ENCODE measurements around the gene SLC35E1. TPM values are rescaled to one million over a fixed set of nuclear protein-coding genes. Genes with fewer than 3 reads are reported as not detected.
"Not testable (repeated sequence)": the region's sequence is repeated elsewhere in the genome, so short reads cannot be mapped to it uniquely, and the experiment has no call there.

SLC35E1 gene
- total and polyA plus RNA-seq, 11 donors: 20.4 to 44.0 (median 24.0) TPM

DNA sequence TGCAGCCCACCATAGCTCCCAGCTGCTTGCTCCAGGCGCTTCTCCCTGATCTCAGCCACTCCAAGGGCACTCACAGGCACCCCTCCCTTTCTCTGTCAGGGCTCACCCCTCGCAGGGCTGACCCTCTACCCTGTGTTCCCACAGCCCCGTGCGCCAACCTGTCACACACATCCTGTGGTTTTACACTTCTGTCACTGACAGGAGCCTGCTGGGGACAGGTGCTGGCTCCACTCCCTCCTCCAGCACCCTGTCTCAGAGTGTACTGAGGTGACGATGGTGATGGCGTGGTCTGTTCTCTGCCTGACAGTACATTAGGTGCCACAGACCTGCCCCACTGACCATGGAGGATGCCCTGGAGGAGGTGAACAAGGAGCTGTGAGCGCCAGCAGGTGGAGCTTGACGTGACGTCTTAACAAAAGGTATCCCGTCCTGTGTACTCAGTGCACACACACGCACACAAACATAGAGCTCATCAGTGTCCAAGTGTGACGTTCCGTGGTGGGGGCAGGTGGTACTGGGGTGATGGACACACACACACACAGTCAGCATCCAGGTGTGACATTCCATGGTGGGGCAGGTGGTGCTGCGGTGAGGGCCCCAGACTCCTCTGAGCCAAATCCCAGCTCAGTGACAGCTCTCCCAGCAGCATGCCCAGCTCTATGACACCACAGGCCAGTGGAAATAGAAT is 55.1 kb downstream of the SLC35E1 start:
- Histone ChIP-seq H3K4me3 (no peak overlapping the region), H3K27ac (no peak overlapping the region), H3K36me3 (peaks cover 0 to 98% (median 71%) of the 10 kb centered on the region in 9 donors), H3K4me1 (no peaks in the 10 kb centered on the region), H3K27me3 (no peaks in the 10 kb centered on the region), H3K9me3 (no peaks in the 10 kb centered on the region)
- peak in 1 of 4 donors; percentile 6 for ATAC-seq
- no peak for TF ChIP-seq POLR2A (IDR thresholded peaks at IDR 0.05)
- TF ChIP-seq CTCF (IDR thresholded peaks at IDR 0.05): no peak
- no peak for DNase-seq
- intact Hi-C loops (cut with DNase I): no loop called here
- WGBS, 4 donors: 82 to 87% (median 84%) methylated on average over 11 to 14 of the region's 14 CpGs

DNA sequence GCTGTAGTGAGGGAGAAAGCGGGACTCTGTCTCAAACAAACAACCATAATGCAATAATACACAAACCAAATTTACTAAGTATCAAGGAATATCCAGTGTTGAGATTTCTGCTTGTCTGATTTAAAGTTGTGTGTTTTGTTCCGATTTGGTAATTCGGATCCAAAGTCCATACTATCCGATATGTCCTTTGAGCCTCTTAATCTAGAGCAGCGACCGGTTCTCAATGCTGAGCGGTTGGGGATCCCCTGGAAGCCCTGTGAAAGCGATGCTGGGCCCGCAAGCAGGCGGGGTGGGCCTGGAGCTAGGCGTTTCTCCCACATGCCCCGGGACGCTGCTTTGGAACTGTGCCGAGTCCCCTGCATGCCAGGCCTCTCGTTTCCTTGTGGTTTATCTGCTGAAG is 55.8 kb downstream of the SLC35E1 start:
- WGBS, 4 donors: 74 to 82% (median 80%) methylated on average over 15 of the region's 15 CpGs
- TF ChIP-seq CTCF (IDR thresholded peaks at IDR 0.05): no peak
- no peak for TF ChIP-seq POLR2A (IDR thresholded peaks at IDR 0.05)

GRCh38 chr19:16514383-16515019 is 57.7 kb downstream of the SLC35E1 start:
- peaks cover 0 to 13% (median 0%) of the 10 kb centered on the region in 12 donors for H3K4me1 ChIP-seq
- H3K36me3 ChIP-seq: peaks cover 0 to 96% (median 50%) of the 10 kb centered on the region in 9 donors
- no peaks in the 10 kb centered on the region for H3K9me3 ChIP-seq
- 90 to 94% (median 93%) methylated on average over 22 to 24 of the region's 24 CpGs for WGBS, 4 donors
- ATAC-seq (no peak), DNase-seq (no peak)
- H3K27me3 ChIP-seq: no peaks in the 10 kb centered on the region
- intact Hi-C loops (cut with DNase I): no loop called here
- H3K4me3 ChIP-seq: no peak overlapping the region
- H3K27ac ChIP-seq: no peak overlapping the region
- TF ChIP-seq CTCF (IDR thresholded peaks at IDR 0.05): no peak
- no peak for TF ChIP-seq POLR2A (IDR thresholded peaks at IDR 0.05)

More for the DNA sequence above, 55.8 kb downstream of the SLC35E1 start:
- intact Hi-C loops (cut with DNase I): no loop called here
- DNase-seq: no peak
- no peak overlapping the region for H3K27ac ChIP-seq
- no peaks in the 10 kb centered on the region for H3K27me3 ChIP-seq
- peaks cover 0 to 98% (median 64%) of the 10 kb centered on the region in 9 donors for H3K36me3 ChIP-seq
- H3K9me3 ChIP-seq: no peaks in the 10 kb centered on the region
- H3K4me3 ChIP-seq: no peak overlapping the region
- no peaks in the 10 kb centered on the region for H3K4me1 ChIP-seq
- no peak for ATAC-seq

GRCh38 chr19:16512611-16513010 is 59.6 kb downstream of the SLC35E1 start:
- H3K4me3 ChIP-seq; DNase-seq; H3K27me3 ChIP-seq; H3K27ac ChIP-seq; ATAC-seq; intact Hi-C loops (cut with DNase I); H3K9me3 ChIP-seq: not testable (repeated sequence)
- whole genome bisulfite sequencing, 4 donors: 92 to 96% (median 96%) methylated on average over 10 of the region's 10 CpGs
- H3K36me3 ChIP-seq: peaks cover 0 to 90% (median 31%) of the 10 kb centered on the region in 9 donors
- peaks cover 0 to 18% (median 0%) of the 10 kb centered on the region in 12 donors for H3K4me1 ChIP-seq

All from heart left ventricle (tissue), 16 donors.